GM18520 (cell line): Measurements from ENCODE around the gene ACTN4.

Experiments used
- ATAC-seq: cut with Tn5 transposase; IDR thresholded peaks from one replicate; pipeline ENCODE4 v1.9.1; 2021; ENCODE audit not compliant: unreplicated experiment

The ACTN4 gene

DNA sequence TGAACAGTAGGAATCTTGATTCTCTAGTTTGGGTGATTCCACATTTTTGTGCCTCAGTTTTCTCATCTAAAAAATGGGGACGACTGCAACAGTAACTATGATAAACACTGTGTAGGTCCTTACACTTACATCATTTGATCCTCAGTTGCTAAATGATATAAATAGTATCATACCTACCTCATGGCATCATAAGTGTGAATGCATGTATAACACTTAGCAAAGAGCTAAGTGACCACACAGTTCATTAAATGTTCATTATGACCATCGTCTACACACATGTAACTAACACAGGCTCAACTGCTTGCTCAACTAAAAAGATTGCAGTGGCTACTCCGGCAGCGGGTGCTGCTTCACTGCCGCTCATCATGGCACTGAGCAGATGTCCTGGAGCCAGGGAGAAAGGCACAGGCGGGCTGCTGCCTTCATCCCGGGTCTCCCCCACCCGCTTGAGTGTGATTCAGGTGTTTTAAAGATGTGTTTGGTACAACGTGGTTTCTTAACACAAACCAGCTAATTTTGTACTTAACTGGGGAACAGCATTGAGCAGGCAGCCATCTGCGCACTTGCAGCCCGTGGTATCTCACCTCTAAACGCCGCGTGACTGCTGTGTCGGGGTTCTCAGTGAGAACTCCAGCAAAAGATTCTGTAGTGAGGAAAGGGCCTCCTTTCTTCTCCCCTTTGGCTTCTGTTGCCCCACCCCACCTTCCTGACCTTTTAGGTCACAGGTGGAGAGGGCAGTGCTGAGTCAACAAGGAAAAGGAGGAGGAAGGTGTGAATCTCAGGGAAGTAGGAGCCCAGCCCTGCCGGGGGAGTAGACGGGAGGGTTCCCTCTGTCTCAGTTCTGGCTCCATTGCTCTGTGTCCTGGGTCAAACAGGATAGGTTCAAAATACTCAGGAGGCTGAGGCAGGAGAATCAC, 11.7 kb upstream of the ACTN4 start:
- ATAC-seq = no peak

DNA sequence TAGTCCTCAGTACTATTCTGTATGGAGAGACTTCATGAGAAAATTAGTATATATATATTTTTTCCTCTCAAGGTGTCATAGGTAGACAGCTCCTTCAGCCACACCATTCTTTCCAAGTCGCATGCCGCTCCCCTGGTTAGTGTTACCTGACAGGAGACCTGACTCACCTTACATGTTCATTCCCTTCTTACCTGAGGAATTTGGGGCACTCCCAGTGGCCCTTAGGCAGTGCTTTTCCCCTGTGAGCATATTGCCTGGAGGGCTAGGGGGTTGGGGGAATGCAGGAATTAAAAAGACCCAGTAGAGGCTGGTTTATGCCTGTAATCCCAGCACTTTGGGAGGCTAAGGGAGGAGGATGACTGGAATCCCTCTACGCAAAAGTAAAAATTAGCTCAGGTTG, 9.0 kb upstream of the ACTN4 start:
- no peak for ATAC-seq

DNA sequence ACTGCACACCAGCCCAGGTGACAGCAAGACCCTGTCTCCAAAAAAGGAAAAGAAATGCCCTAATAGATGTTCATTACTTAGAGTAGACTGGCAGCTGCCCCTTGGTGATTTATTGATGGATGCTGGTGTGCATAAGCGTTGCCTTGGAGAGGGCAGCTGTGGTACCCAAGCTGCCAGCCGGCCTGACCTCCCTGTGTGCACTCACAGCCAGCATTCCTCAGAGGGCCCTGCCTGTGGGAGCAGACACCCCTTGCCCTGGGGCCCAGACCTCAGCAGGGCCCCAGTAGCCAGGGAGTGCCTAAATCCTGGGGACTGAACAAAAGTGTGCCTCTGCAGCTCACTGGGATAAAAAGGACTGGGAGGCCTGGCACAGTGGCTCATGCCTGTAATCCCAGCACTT, 7.8 kb upstream of the ACTN4 start:
- no peak for ATAC-seq

DNA sequence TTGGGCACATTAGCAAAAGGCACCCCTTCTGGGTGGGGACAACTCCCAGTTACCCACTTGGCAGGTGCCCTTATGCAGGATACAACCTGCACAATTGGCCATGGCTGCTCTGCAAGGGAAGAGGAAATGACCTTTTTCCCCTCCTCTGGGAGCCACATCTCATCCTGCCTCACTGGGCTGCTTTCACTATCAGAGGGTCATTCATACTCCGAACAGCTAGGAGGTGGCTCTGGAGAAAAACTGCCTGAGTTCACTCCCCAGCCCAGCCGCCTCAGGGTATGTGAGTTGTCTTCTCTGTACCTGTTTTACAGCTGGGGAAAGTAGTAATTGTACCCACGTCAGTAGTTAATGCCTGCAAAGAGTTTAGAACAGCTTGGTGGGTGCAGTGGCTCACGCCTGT, 7.1 kb upstream of the ACTN4 start:
- ATAC-seq = no peak

DNA sequence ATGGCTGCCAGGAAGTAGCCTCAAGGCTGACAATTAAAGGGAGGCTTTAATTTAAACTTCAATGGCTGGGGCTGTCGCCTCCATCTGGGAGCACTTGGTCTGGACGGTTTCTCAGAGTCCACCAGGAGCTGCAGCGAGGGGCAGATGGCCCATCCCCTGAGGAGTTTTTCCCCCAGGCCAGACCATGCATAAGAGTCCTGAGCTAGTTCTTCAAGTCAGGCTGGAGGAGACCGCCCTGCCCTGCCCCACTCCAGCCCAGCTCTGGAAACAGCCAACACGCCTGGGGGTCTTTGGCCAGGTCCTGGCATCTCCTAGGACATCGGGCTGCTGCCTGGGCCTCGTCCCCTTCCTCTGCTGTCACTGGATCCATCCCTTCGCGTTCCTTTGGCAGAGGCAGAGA, 5.3 kb upstream of the ACTN4 start:
- ATAC-seq = no peak

DNA sequence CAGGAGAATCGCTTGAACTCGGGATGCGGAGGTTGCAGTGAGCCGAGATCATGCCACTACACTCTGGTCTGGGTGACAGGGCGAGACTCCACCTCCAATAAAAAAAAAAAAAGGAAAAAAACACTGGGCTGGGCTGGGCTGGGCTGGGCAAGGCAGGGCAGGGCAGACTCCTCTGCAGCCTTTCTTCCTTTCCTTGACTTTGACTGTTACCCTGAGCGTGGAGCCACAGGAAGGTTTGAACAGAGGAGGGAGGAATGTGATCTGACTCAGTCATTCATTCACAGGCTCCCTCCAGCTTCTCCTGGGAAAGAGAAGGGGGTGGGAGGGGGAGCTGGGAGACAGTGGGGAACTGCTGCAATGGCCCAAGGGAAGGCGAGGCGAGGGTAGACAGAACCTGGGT, 2.7 kb upstream of the ACTN4 start:
- no peak for ATAC-seq

DNA sequence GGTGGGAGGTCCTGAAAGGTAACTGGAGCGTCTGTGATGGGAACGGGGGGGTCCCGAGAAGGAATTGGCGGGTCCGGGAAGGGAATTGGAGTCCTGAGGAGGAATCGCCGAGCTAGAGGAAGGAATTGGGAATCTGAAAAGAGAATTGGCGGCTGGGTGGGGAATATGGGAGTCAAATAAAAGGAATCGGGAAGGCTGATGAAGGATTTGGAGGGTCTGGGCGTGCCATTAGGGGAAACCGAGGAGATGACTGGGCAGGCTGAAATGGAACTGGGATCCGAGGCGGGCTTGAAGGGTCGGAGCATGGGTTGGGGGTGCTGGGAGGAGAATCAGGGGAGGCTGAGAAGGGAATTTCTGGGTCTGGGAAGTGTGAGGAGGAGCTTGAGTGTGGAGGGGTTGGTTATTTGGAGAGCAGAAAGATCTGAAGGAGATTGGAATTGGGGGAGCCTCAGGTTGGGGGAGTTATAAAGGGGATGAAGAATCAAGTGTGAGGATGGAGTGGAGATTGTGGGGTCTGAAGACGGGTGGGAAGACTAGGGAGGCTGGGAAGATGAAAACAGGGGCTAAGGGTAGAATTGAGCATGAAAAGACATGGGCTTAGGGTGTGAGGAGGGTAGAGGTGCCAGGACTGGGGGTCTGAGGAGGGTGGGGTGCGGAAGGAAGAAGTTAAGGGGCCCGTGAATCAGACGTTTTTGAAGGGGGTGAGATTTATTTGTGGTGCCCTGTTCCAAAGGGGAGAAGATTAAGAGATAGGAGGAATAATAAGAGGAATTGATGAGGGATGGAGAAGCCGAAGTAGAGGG, 718 bp downstream of the ACTN4 start:
- ATAC-seq = no peak

DNA sequence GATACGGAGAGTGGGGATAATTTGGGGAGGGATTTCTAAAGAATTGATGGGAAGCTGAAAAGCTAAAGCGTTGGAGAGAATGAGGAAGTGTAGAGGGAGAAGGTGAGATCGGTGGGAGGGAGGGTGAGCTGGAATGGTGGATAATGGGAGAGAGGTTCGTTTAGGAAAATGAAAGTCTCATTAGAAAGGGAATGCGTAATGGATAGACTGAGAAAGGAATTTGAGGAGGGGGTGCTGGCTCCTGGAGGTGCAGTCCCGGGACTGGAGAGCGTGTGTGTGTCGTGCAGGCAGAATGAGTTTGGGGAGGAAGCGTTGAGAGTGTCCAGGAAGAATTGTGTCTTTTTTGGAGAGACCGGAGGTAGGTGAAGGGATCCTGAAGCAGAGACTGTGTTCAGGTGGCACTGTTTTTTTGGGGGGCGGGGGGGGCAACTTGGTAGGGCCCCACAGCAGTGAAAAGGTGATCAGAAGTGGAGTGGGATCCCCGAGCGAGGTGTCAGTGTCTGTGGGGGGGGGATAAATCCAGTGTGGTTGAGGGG, 1.4 kb downstream of the ACTN4 start:
- ATAC-seq = no peak

DNA sequence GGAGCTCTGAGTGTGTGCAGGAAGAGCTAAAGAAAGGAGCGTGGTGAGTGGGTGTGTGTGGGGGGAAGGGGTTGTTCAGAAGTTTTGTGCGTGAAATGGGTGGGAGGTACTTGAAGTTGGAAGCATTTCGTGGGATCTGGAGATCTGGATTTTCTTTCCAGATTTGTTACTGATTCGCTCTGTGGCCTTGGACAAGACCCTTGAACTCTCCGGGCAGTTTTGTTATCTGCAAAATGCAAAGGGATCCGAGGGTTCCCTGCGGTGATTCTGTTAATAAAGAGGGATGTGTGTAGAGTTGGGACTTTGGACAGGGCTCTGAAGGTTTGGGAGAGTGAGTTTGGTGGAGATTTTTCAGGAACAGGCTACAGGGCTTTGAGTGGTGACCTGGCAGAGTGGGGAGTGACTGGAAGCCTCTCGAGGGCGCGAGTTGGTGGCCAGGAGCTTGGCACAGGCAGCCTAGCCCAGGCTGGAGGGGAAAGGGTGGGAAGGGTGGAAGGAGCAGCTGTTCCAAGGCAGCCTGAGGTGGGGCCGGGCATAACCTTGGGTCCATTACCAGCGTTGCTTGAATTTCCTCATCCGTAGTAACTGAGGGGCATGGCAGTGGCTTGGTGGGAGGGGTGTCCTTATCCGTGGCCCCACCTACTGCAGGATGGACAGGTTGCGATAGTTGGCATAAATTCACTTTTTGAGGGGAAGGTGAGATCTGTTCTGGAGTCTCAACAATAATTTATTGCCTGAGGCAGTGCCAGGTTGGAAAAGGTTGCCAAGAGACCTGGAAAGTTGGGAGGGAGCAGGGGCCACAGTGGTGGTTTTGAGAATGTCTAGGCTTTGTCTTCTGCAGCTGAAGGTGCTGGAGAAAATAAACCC, 2.1 kb downstream of the ACTN4 start:
- no peak for ATAC-seq

DNA sequence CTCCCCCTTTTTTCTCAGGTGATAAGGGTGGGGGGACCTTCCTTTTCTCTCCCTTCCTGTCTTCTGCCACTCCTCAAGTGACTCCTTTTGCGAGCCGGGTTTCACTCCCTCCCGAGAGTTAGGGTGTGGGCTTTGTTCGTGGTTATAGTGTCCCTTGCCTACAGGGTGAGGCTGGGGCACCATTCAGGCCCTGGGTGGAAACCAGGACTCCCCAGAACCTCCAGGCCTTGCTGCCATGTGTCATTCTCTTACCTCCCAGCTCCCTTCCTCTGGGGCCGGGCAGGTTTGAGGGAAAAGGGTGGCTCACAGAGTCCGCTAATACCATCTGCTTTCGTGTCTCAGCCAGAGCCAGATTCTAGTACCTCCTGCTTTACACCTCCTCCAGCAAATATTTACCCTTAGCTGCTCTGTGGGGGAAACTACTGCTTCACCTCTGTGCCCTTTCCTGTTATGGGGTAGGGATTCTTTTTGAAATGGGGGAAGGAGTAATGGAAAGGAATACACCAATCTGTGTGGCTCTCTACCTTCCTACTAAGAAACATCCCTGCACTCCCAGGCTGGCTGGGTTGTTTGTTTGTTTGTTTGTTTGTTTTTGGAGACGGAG, 2.8 kb downstream of the ACTN4 start:
- no peak for ATAC-seq

DNA sequence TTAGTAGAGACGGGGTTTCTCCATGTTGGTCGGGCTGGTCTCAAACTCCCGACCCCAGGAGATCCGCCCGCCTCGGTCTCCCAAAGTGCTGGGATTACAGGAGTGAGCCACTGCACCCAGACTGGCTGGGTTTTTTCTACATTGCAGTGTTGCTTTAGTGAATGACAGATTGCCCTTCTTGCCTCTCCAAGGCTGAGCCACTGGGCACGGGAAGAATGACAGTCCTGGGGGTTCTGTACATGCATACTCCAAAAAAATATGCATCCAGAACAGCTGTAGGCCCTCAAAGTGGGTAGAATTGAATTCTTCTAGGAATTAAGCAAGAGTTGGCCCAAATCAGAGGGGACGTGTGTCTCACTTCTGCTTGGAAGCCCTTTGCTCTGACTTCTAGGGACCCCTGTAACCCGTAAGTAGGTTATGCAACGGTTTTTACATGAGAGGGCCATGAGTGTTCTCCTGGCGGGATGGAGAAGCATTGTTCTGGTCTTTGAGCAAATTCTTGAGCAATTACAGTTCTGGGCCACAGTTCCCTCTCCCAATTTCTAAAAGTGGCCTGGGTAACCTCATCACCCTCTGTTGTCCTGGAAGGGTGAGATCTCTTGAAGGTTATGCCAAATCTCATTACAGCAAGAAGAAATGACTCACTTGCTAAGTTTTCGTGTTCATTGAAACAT, 3.6 kb downstream of the ACTN4 start:
- ATAC-seq = no peak

DNA sequence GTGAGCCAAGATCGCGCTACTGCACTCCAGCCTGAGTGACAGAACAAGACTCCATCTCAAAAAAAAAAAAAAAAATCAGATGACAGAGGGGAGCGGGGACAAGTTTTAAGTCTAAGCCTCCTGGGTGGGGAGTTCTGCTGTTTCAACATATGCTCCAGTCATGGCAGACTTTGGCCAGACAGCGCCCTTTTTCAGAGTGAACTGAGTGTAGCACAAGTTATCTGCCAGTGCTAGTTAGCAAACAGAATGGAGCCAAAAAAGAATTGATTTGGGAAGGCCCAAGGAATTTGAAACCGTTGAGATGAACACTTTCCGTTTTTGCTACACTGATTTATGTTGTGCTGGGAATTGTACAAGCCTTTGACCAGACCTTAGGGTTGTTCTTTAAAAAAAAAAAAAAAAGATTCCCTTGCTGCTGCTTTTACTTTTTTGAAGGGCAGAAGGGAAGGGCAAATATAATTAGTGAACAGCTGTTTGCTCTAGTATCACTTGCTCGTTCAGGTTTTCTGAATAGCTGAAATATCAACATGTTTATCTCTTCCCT, 5.7 kb downstream of the ACTN4 start:
- no peak for ATAC-seq

DNA sequence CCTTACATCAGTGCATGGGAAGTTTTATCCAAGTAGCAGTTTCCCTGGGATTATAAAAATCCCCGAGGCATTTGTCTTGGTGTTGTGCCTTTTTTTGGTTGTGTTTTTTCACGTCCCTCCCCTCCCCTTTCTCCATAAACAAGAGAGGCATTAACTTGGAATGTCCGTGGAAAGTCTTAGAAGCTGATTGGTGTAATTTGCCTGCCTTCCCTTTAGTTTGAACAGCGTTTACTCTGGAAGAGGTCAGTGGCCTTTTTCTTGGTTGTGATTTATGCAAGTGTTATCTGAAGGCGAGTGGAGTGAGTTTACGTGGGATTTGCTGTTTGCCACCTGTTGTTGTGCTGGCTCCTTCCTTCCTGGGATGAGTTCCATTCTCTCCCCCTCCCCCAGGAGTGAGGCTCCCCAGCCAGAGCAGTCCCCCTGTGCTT, 7.2 kb downstream of the ACTN4 start:
- no peak for ATAC-seq

DNA sequence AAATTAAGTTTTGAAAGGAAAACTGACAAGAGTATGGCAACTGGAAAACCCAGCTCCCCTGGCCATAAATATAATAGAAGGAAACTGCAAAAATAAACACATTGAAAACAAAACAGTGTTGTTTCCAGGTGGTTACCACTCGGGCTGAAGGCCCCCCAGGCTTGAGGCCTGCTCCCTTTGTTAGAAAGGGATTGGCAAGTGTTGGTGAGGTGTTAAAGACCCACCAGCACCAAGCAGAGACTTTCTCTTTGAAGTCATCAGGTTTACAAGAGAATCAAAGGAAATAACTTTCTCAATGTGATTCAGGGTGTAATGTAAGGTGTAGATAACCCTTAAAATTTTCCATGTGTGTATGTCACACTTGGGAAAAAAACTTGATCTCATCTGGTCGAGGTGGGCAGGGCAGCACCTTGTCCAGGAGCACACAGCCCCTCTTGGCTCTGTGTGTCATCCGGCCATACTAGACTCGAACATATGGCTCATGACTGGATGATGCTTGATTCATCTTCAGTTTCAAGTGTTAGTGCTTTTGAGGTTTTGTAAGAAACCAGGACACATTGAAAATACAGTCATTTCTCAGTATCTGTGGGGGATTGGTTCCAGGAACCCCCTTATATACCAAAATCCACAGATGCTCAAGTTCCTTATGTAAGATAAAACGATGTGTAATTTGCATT, 7.8 kb downstream of the ACTN4 start:
- ATAC-seq = no peak

DNA sequence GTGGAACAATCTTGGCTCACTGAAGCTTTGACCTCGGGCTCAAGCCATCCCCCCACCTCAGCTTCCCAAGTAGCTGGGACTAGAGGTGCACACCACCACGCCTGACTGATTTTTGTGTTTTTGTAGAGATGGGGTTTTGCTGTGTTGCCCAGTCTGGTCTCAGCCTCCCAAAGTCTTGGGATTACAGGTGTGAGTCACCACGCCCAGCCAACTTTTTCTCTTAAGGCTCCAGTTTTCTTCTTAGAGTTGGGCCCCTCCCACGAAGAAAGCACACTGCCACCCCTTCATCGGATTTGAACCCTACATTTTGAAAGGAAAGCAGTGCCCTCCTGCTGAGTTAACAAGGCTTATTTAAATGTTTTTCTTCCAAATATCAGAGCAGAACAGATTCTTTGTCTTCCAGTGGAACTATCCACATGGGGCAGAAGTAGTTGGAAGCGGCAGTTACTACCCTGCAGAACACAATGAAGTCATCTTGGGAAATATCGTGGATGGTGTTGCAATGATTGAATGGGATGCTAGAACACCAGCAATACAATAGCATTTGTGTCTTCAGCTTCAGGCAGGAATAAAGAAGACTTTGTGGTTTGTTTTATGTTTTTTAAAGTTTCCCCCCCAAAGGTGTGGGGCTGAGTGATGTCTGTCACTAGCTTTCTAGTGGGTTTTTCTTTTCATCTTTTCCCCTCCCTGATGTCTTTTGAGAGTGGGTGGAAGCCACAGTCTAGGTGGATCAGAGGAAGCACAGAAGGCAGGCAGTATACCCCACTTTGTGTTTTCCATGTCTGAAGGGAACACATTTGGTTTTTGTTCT, 8.9 kb downstream of the ACTN4 start:
- no peak for ATAC-seq

DNA sequence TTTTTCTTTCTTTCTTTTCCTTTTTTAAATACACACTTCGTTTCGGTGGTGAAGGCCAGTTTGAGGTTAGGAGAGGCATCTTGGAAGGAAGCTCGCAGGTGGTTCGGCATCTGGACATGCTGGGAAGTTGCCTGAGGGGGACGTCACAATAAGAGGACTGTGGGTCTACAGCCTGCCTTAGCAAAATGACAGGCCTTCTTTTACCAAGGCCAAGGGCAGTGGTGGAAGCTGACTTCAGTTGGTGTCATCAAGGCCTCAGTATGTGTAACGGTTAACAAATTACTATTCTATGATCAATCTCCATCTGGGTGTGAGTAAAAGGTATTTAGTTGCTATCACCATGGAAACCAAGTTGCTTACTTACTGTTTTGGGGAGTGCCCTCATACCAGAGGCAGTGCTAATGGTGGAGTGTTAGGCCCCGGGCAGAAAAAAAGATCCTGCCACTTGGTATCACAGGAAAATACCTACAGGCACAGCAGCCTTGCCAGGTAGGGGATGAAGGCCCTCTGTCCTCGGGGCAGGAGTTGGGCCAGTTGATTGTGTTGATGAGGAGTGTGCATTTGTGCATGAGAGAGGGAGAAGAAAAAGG, 10.3 kb downstream of the ACTN4 start:
- ATAC-seq = no peak

DNA sequence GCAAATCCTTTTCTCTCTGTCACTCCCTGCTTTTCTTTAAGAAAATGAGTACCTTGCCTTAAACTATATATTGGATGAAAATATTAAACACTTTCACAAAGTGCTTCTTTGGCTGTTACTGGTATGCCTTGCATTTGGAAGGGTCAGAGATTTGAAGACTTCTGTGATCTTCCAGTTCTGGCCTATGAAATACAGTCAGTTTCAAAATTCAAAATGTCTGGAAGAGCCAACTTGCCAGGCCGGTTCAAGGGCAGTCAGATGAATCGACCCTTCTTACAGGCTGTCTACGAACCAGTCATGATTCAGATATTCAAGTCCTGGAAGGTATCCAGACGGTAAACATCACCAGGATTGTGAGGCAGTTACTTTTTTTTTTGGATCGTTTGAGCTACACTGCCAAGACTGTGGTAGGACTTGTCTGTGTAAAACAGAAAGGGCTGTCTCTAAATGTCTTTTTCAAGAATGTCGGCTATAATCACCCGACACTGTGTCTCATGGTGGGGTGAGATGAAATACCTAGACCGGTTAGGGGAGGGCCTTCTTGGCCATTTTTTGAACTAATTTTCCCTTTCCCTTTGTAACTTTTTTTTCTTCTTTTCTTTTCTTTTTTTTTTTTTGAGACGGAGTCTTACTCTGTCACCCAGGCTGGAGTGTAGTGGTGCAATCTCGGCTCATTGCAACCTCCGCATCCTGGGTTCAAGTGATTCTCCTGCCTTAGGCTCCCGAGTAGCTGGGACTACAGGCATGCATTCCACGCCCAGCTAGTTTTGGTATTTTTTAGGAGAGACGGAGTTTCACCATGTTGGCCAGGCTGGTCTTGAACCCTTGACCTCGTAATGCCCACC, 11.2 kb downstream of the ACTN4 start:
- ATAC-seq = no peak
